Left forelimb (tissue), 1 donor: ENCODE data around the gene MOV10L1.
"Not testable (repeated sequence)": the region's sequence is repeated elsewhere in the genome, so short reads cannot be mapped to it uniquely, and the experiment has no call there.

Source experiments
- DNase-seq: peaks from one replicate; pipeline ENCODE4 v3.0.0-alpha.2; 2018; ENCODE audit warnings: low spot score

MOV10L1 gene

GRCh38 chr22:50157709-50158375, 68.0 kb downstream of the MOV10L1 start:
- DNase-seq: peak; percentile 45

DNA sequence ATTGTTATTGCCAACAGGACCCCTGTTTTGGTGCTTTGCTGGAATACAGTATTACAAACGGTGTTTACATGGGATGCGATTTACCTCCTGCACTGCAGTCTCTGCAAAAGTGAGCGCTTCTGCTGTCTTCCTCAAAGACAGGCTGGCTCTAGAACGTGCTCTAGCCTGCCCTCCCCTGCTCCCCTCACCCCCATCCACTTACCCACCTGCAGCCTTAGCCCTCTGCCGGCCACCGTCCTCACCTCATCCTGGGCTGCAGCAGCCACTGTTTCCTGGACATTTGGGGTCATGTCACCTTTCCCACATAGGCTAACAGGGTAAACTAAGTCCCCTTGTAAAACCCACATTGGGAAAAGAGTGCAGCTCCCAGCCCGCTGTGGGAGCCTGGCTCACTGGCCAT, 71.1 kb downstream of the MOV10L1 start:
- no peak for DNase-seq

DNA sequence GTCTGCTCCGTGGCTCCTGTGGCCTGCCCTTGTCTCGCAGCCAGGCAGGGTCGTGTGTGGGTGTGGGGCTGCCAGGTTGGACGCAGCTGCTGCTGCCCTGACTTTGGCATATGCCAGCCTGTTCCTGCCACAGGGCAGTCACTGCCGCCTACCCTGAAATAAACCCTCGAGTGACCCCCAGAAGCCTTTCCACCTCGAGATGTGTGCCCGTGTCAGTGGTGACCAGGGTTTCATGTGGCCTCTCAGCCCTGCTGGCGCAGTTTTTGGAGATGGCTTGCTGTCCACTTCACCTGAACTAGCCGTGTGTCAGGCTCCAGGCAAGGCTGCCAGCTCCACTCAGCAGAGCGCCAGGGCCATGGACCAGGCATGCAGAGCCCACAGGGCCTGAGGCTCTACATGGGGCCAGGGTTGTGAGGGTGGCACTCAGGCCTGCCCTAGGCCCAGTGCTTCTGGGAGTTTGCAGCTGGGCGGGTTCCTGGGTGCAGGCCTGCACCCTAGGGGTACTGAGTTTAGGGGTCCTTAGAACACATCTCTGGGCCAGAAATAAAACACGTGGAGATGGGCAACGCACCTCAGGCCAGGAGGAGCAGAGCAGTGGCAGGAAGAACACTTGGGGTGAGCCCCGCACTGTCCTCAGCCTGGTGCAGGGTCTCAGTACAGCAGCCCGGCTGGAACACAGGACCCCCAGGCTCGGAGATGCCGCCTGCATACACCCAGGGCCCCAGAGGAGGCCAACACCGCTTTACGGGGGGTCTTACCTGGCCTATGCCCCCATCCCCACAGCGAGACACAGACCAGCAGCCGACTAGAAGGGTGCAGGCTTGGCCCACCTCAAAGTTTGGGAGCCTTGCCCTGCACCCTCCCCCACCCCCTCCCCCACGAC, 71.9 kb downstream of the MOV10L1 start:
- DNase-seq: no peak

- no peak for DNase-seq
Observed at GRCh38 chr22:50162391-50162956, 72.7 kb downstream of the MOV10L1 start.

DNA sequence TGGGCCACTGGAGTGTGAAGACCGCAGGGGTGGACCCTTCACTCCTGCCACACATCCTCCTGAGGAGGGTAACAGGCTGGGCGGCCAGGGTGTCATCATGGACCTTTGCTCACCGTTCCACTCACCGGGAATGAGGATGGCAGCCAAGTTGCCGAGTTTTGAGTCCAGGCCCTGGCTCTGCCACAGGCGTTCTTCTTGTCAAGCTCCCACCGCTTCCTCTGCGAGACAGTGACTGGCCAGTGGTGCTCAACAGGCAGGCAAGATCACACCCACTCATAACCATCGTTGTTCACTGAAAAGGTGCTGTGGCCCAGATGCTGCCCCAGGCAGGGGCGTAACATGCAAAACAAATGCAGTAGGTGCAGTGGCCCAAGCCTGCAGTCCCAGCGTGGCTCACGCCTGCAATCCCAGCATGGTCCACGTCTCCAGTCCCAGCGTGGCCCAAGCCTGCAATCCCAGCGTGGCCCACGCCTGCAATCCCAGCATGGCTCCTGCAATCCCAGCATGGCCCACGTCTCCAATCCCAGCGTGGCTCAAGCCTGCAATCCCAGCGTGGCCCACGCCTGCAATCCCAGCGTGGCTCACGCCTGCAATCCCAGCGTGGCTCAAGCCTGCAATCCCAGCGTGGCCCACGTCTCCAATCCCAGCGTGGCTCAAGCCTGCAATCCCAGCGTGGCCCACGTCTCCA, 75.8 kb downstream of the MOV10L1 start:
- no peak for DNase-seq

DNA sequence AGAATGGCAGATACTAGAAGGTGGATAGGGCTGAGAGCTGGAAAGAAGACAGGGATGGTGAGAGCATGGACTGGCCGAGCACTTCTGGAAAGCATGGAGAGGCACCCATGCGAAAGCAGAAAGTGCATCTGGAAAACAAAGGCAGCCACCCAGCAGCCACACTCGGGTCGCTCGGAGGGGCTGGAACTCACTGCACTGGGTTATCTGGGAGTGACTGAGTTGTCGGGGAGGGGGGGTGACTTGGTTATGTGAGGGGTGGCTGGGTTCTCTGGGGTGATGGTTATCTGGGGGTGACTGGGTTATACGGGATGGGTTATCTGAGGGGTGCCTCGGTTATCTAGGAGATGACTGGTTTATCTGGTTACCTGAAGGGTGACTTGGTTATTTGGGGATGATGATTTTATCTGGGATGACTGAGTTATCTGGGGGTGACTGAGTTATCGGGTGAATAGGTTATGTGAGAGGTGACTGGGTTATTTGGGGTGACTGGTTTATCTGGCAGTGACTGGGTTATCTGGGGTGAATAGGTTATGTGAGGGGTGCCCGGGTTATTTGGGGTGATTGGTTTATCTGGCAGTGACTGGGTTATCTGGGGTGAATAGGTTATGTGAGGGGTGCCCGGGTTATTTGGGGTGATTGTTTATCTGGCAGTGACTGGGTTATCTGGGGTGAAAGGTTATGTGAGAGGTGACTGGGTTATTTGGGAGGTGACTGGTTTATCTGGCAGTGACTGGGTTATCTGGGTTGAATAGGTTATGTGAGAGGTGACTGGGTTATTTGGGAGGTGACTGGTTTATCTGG, 78.1 kb downstream of the MOV10L1 start:
- no peak for DNase-seq

GRCh38 chr22:50168490-50169180, 78.8 kb downstream of the MOV10L1 start:
- not testable (repeated sequence) for DNase-seq

GRCh38 chr22:50169181-50169759, 79.5 kb downstream of the MOV10L1 start:
- DNase-seq: no peak

GRCh38 chr22:50169774-50170341, 80.1 kb downstream of the MOV10L1 start:
- no peak for DNase-seq

- DNase-seq: no peak
Observed at GRCh38 chr22:50170453-50171318, 80.9 kb downstream of the MOV10L1 start, which contains the start of gene PANX2. PANX2 (plus strand) TSS chr22:50170731; CDS start chr22:50170731, 0 bp downstream.

DNA sequence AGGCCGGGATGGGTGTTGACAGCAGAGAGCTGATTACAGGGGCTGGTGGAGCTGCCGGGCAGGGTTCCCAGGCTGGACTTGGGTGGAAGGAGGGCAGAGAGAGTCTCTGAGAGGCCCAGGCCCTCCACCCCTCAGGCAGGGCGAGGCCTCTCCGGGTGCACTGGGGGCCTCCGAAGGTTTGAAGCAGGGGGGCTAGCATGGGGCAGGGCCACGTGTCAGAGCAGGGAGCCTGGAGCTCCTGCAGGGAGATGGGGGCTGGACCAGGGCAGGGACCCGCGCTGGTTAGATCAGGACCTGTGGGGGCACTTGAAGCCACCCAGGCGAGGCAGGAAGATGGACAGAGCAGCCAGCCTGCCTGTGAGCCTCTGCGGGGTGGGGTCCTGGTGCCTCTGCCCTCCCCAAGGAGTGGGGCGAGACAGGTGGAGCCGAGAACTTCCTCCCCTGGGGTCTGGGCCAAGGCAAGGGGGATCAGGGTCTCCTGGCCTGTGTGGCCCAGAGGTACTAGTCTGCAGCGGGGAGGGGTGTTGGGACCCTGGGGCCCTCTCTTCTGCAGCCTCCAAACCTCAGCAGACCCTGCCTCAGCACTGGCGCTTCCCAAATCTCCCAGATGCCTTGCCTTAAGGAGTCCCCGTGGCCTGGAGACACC, 81.6 kb downstream of the MOV10L1 start:
- no peak for DNase-seq

- DNase-seq: no peak
Observed at GRCh38 chr22:50171965-50172421, 82.2 kb downstream of the MOV10L1 start.

DNA sequence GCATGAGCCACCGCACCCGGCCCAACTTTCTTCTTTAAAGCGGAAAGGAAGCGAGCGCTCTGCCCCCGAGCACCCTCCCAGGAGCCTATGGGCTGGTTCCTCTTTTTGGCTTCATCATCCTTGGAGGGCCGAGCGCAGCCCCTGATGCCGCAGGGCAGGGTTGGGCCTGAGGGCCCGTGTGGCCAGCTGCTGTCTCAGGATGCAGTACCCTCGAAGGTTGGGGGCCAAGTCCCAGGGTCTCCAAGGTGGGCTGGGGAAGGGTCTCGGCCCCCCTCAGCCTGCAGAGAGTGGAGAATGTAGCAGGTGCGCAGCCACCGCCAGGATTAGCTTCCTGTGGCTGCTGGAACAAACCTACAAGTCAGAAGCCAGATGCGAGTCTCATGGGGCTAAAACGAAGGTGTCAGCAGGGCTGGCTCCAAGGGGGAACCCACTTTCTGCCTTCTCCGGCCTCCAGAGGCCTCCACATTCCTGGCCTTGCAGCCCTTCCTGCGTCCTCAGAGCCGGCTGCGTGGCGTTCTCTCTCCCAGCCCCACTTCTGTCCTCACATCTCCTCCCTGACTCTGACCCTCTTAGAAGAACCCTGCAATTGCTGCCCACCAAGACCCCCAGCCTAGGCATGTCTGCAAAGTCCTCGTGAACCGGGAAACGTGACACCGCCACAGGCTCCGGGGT, 83.6 kb downstream of the MOV10L1 start:
- DNase-seq: no peak

- no peak for DNase-seq
Observed at GRCh38 chr22:50173983-50174355, 84.2 kb downstream of the MOV10L1 start.

DNA sequence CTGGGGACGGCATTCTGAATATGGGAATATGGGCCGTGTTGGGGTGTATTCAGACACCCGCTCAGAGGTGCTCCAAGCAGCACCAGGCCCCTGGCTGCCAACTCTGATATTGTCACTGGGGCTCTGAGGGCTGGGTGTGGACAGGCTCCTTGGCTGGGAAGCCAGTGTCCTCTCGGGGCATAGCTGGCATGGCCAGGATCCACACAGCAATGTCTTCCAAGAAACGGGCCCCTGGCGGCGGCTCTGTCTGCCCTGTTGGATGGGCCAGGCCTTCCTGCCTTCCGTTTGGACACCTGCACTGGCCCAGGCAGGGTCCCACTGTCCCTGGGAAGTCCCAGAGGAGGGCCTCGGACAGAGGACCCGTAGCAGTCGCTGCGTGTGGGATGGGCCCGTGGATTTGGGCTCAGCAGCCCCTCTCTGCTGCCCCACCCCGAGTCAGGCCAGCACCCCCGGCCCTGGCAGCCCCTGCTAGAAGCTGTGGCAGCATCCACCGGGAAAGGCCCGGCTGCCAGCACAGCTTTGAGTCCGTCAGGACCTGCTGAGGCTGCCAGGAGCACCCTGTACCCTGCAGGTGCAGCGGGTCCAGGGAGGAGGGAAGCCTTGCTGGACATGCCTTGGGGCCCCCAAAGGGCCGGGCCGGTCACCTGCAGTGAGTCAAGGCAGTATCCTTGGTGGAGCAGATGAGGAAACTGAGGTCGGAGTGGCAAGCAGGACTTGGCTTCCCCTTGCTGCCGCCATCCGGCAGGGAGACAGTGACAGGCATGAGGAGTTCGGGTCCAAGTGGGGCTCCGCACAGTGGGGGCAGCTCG, 84.8 kb downstream of the MOV10L1 start:
- DNase-seq: no peak

DNA sequence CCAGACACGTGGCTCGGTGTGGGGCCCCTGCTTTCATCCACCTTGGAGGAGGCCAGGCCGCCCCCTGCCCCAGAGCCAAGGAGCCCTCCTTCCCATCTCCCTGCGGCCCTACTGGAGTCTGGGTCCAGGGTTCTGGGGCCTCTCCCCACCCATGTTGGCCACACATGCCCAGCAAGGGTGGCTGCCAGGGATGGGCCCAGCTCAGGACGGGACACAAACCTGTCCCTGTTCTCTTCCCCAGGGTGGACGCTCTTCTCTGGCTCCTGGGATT, 85.3 kb downstream of the MOV10L1 start:
- DNase-seq: no peak
